Nucleus accumbens (tissue), 56 donors: ENCODE measurements around the gene HAPLN2.
A peak's percentile ranks its signal among the peaks of the same experiment; 100 is the strongest.
"Not testable (repeated sequence)": the region's sequence is repeated elsewhere in the genome, so short reads cannot be mapped to it uniquely, and the experiment has no call there.

ENCODE experiments used
- DNase-seq, 56 donors: peaks; one replicate each; lab custom pipeline; 2025; lab: John Stamatoyannopoulos, UW

Gene HAPLN2

DNA sequence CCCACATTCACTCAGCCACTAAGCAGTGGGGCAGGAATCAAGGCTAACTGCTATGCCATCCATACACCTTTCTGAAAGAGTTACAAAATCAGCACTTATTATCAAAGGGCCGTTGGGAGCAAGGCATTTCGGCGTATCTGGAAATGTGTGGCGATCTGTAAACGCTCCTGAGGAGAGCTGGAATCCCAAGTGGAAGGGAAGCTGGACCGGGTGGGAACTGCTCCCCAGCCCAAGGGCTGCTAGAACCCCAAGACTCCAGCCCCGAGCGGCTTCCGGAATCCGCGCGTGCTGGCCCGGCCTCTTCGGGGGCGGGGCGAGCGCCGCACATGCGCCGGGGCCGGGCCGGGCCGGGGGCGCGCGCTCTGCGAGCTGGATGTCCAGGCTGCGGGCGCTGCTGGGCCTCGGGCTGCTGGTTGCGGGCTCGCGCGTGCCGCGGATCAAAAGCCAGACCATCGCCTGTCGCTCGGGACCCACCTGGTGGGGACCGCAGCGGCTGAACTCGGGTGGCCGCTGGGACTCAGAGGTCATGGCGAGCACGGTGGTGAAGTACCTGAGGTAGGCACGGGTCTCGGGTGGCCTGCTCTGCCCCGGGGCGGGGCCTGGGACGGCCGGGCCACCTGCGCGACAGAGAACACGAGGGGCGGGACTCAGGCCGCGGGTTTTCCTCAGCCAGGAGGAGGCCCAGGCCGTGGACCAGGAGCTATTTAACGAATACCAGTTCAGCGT lies 27.6 kb upstream of the HAPLN2 start, which contains the start of gene NAXE:
Gene NAXE, plus strand, starts transcription at position 345 of the 726 bp plus-strand sequence. Its CDS starts 29 bp downstream, at position 374.
- peak in 52 of 56 donors; percentile 20 to 83 (median 68) for DNase-seq

DNA sequence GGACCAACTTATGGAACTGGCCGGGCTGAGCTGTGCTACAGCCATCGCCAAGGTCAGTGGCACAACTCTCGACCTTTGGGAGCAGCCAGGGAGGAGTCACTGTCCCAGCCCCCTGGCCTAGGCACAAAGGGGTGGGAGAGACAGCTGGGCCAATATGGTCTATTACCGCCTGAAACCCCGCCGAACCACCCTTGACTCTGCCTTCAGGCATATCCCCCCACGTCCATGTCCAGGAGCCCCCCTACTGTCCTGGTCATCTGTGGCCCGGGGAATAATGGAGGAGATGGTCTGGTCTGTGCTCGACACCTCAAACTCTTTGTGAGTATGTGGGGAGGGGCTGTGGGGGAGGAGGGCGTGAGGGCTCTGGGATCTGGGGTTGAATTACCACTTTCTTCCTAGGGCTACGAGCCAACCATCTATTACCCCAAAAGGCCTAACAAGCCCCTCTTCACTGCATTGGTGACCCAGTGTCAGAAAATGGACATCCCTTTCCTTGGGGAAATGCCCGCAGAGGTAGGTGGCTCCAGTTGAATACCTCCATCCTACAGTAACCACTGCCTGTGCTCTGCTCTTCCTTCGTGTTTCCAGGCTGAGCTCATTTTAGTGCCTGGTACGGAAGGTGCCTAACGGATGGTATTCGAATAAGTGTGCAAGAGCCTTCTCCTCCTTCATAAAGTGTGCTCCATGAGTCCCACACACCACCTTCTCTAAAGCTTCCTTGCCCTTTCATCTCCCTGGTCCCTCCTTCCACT lies 26.9 kb upstream of the HAPLN2 start:
- no peak for DNase-seq

DNA sequence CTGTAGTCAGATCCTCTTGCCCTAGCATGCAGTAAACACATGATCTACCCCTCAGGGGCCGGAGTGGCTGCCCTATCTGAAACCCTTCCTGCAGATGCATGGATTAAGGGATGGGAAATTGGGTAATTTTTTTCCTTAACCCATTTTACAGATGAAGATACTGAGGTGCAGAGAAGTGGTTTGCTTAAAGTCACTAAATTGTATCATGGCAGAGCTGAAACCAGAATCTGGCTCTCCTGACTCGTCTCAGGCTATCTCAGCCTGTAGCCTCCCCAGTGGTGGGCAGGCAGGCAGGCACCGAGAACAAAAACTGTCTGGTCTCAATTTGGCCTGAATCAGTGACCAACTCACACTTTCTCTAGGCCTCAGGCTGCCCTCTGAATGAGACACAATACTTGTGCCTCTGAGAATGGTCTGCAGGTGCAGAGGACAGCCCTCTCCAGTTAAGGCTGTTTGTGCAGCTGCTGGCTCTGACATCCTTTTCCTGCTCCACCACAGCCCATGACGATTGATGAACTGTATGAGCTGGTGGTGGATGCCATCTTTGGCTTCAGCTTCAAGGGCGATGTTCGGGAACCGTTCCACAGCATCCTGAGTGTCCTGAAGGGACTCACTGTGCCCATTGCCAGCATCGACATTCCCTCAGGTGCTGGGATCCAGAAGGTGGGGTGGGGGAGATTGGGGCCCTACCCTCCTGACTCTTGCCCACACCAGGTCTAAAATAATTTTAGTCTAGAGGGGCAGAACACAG lies 26.1 kb upstream of the HAPLN2 start:
- DNase-seq, result no peak

DNA sequence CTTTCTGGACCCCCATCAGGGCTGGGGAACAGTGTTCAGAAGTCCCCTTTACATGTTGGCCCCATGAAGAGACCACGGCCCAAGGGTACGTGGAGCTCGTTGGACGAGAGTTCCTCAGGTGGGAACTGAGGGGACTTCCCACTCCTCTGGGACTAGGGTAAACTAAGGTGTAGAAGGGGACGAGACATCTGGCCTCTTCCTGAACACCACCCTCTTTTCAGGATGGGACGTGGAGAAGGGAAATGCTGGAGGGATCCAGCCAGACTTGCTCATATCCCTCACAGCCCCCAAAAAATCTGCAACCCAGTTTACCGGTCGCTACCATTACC lies 25.6 kb upstream of the HAPLN2 start:
- no peak for DNase-seq

DNA sequence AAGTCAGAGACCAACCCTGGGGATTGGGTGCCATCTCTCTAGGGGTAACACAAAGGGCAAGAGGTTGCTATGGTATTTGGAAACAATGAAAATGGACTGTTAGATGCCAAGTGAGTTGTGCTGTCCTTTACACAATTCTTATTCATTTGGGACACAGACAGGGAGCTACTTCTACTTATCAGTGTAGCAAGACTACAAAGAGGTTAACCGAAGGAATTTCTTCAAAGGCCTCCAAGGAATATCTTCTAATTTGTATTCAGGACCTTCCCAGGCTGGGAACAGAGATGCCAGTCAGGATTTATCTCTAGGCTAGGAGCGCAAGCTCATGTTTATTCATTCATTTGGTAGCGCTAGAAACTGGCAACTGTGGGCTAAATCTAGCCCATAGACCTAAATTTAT lies 25.0 kb upstream of the HAPLN2 start:
- no peak for DNase-seq

DNA sequence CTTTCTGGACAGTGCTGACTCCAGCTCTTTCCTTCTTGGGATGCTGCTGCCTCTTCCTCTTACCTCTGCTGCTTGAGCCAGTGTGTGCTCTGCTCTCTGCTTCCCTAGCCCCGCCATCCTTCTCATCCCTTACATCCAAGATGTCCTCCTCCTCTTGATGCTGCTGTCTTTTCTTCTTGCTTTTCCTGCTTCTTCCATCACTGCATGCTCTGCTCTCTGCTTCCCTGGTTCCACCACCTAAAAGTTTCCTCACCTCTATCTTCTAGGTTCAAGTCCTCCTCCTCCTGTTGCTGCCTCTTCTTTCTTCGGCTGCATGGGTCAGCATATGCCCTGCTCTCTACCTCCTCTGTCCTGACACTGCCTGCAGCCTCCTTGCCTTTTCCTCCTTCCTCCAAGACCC lies 24.2 kb upstream of the HAPLN2 start:
- no peak for DNase-seq

DNA sequence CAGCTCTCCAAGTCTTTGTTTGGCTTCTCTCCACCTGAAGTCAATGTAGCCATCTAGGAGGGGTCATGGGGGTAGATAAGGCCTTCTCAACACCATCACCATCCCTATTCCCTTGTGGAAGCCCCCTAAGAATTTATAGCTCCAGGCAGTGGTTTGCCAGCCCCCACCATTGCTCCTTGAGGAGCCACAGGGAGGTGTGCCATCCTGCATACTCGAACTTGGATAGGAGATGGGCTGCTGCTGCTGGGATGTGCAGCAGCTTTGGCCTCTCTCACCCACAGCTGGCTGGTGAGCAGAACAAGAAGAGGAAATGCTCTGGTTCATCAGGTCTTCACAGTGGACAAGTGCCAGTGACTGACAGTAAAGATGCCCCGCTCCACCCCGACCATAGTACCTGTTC lies 22.8 kb upstream of the HAPLN2 start:
- no peak for DNase-seq

DNA sequence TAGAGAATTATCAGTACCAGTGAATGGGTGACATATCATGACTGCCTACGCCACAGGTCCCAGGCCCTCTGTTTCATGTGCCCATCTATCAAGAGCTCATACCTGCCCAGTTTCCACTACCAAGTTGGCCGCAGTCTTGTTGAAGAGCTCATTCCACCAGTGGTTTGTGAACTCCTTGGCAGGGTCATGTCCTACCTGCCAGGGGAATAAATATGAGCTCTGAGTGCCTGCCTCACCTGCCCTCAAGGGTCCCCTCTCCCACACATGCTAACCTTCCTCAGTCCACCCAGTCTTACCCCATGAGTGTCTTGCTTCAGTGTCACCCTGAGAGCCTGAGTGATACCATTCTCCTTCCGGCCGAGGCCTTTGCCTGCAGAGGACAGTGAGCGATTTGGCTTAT lies 21.1 kb upstream of the HAPLN2 start:
- no peak for DNase-seq

DNA sequence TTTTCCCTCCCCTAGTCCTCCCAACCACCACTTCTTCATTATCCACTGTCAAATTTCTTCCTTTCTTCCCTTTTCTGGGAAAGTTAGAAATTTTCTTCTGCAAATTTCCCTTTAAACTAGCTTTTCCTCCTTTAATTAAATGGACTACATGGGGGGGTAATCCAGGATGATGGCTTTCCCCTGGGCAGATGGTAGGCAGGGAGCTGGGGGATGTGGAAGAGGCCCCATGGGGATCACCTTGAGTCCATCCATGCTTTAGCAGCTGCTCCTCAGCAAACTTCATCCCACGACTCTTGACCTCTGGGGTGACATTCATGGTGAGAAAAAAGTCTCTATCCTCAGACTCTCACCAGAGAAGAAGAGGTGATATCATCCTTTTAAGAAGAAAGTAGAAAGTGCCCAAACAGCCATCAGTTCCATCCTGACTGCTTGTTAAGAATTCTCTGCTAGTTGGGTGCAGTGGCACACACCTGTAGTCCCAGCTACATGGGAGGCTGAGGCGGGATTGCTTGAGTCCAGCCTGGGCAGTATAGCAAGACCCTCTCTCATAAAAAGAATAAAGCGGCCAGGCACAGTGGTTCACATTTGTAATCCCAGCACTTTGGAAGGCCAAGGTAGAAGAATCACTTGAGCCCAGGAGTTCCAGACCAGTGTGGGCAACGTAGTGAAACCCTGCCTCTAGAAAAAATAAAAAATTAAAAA lies 20.3 kb upstream of the HAPLN2 start:
- no peak for DNase-seq

DNA sequence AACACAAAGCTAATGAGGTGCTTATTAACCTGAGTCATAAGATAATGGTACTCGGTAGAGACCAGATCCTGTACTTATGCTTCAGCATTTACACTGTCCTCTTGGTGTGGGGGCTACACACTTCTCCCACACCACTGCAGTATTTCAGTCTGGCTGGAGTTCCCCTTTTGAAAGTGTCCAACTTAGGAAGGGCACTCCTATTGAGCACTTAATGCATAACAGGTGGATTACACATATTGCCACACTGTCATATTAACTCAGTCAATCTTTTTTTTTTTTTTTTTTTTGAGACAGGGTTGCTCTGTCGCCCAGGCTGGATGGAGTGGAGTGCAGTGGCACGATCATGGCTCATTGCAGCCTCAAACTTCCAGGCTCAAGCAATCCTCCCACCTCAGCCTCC lies 19.4 kb upstream of the HAPLN2 start:
- DNase-seq, result no peak

DNA sequence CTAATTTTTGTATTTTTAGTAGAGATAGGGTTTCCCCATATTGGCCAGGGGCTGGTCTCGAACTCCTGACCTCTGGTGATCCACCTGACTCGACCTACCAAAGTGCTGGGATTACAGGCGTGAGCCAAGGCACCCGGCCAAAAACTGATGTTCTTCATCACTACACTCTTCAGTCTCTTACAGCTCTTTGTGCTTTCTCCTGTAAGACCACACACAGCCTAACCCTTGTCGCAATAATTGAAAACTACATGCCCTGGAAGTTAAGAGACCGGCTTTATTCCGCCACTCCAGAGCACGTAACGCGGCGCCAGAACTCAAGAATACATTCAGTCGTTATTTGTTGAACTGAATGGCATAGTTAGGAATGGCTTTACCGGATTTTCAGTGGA lies 18.5 kb upstream of the HAPLN2 start:
- DNase-seq, result no peak

DNA sequence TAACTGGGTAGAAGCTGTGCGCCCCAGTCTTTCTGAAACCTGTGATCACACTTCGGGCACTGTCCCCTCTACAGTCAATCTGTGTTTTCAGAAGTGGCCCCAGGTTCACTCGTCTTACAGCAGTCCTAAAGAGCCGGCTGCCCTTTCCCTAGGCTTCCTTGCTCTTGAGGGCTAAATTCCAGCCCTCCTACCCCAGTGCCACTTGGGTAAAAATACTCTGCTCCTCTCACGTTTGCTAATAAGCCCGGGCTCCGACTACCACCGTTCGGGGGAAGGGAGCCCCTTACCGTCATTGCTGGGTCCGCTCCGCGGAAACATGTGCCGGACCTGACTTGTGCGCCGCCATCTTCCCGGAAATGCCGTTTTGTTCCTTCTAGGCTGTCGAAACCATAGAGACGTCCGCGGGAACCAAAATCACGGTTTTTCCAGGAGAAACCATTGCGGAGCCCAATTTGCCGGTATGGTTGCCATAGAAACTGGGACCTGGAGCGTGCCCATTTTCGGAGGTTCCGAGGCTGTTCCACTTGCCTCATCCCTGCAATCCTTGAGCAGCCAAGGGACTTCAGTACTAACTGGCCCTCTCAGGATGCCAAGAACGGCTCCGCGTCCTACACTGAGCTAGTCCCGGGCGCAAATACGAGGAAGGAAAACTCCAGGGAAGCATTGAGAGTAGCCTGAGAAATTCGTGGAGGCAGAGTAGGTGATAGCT lies 17.9 kb upstream of the HAPLN2 start, which contains the start of gene GPATCH4:
Gene GPATCH4, minus strand, starts transcription at position 358 of the 709 bp plus-strand sequence.
- DNase-seq, result peak in 55 of 56 donors; percentile 43 to 93 (median 74)

DNA sequence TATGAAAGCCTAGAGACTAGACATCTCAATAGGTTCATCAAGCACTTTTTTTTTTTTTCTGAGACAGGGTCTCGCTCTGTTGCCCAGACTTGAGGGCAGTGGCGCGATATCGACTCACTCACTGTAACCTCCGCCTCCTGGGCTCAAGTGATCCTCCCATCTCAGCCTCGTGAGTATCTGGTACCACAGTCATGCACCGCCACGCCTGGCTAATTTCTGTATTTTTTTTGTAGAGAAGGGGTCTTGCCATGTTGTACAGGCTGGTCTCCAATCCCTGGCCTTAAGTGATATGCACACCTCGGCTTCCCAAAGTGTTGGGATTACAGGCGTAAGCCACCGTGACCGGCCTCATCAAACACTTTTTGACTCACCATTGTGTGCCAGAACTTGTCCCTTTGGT lies 17.3 kb upstream of the HAPLN2 start:
- no peak for DNase-seq

DNA sequence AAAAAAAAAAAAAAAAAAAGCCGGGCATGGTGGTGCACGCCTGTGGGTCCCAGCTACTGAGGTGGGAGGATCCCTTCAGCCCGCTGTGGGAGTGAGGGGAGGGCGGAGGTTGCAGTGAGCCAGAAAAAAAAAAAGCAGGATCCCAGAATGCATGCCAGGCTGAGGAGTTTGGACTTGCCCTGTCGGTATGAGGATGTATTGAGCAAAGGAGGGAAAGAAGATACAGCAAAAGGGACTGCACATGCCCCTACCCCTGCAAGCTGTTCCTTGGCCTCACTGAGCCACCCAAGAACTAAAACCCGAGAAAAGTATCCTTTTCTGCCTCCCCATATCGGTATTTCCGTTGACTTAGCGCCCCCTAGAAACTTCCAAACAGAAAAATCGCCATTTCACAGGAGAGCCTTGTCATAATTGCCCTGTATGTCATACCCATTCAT lies 16.6 kb upstream of the HAPLN2 start:
- peak in 1 of 56 donors; percentile 9 for DNase-seq

DNA sequence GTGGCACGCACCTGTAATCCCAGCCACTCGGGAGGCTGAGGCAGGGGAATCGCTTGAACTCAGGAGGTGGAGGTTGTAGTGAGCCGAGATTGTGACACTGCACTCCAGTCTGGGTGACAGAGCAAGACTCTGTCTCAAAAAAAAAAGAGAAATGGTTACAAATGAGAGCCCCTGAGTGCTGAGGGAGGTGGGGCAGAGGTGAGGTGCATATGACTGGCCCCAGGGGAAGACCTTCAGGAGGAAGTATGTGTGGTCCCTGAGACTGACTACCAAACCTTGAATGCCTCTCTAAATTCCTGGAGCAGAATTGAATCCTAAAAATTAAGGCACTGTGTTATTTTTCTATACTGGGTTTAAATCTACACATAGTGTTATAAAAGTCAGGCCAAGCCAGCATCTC lies 11.9 kb upstream of the HAPLN2 start:
- DNase-seq, result not testable (repeated sequence)

DNA sequence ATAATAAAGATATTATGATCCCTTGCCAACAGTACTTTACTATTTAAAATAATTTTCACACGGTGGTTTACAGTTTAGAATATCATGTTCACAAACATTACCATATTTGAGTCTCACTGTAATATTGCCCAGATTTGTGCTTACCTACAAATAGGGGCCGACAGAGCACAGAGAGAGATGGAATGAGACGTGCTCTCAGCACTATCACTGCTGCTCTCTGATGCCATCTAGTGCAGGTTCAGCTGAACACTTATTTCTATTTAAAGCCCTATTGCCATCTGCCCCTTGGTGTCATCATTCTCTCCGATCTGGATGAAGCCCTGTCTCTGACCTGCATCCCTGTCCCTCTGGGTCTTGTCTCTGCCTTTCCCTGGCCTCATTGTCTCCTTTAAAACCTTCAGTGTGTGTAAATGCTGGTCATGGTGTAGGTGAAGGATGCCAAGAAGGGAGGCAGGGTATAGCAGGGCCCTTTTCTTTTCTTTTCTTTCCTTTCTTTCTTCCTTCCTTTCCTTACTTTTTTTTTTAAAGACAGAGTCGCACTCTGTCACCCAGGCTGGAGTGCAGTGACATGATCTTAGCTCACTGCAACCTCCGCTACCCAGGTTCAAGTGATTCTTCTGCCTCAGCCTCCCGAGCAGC lies 11.1 kb upstream of the HAPLN2 start:
- DNase-seq, result peak in 44 of 56 donors; percentile 12 to 79 (median 42)

DNA sequence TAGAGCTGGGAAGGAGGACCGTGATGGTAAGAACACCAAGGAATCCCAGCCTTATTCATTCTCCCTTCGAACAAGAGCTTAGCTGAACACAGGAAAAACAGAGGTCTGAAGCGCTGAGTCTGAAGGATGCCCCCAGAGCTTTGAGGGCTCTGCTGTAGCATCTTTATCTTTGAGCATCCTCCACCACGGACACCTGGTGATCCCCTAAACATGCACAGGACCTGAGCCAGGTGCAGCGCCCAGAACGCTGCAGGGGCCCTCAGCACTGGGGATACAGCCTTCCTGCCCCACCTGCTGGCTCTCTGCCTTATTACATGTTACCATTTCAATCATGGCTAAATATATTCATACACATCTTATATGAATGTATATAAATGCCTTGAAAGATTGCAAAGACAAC lies 10.2 kb upstream of the HAPLN2 start:
- peak in 8 of 56 donors; percentile 8 to 36 (median 18) for DNase-seq

DNA sequence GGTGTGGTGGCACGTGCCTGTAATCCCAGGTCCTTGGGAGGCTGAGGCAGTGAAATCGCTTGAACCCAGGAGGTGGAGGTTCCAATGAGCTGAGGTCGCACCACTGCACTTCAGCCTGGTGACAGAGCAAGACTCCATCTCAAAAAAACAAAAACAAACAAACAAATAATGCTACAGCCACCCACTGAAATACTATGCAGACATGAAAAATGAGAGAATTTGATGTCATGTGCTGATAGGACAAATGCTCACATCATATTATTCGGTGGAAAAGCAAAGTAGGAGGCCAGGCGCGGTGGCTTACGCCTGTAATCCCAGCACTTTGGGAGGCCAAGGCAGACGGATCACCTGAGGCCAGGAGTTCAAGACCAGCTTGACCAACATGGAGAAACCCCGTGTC lies 9.1 kb upstream of the HAPLN2 start:
- not testable (repeated sequence) for DNase-seq

DNA sequence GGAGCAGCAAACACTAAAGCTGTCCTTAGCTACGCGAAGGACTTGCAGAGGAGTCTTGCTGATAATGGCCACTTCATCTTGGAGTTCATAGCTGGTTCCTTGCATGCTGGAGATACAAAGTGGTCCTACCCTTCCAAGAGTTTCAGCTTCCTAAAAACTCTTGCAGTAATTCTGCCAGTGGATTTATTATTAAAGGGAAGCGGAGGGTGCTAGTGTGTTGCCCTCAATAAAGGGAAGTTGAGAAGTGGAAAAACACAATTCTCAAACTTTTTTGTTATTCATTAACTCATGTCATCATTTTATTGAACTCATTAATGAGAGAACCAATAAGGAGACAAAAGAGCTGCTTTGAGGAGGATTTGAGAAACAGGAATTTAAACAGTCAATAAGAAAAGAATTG lies 6.5 kb upstream of the HAPLN2 start:
- no peak for DNase-seq
